A673 (cell line): Measurements from ENCODE around the gene PPFIA2.

ENCODE experiments used
- CTCF ChIP-seq: fragments of 300-800, 200-600 bp; sonication (generic); conservative IDR thresholded peaks from 2 replicates; pipeline ENCODE4 v1.5.1; 2017; ENCODE audit warnings: low read depth, mild to moderate bottlenecking, antibody characterized with exemption, low read length, moderate library complexity, mixed read lengths
- EZH2 ChIP-seq: fragments of 200-600 bp; sonication (generic); IDR thresholded peaks from 2 replicates; pipeline ENCODE4 v1.6.1; 2017; ENCODE audit warnings: borderline replicate concordance, low read depth, mild to moderate bottlenecking, mixed read lengths, antibody characterized with exemption, low read length; ENCODE audit not compliant: poor library complexity, severe bottlenecking

GRCh38 chr12:81499809-81500208 is 259.3 kb downstream of the PPFIA2 start:
- no peak for TF ChIP-seq CTCF
- TF ChIP-seq EZH2: no peak
